Measurements from ENCODE around the gene EPHX1.

Gene EPHX1

DNA sequence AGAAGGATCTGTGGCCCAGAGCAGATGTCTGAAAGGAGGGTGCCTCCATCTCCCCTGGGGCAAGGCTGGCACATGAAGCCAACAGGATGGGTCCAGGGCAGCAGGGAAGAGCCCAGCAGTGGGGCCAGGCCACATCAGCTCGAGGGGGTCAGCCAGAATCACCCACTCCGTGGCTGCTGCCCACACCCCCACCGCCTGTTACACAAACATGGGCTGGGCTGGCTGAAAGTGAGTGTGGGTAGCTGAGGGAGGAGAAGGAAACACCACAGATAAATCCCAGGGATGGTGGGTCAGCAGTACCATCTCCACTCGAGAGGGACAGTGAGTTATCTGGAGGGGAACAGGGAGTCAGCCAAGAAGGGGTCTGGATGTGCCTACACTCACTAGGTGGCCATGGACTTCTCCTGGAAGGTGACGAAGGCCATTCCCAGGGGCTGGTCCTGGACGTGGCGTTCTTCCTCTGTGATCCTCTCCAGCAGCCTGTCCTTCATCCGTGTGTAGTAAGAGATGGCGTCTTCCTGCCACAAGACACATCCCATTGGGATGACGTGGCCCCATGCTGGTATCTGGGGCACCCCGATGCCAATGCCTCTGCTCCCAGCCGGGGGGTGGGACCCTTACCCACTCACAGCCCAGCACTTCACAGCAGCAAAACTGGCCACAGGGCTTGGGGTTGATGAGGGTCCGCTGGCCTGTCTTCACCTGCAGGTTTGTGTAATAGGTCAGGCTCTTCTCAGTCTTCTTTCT is 52.1 kb downstream of the EPHX1 start:
- DNase-seq (ENCODE audit: low read depth in 2 of 2) = no peak

DNA sequence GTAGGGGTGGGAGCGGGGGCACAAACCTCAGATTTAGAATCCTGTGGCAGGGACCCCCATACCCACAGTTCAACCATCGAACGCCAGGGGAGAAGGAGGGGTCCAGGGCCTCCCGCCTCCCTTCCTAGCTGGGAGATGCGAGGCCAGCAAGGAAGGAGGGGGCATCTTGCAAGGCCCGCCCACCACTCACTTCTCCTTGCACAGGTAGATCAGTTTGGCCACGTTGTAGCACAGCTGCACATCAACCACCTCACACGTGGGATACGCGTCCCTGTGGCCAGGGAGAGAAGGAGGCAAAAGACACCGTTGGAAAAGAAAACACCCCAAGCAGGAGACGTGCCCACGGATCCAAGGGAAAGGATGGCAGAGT is 52.6 kb downstream of the EPHX1 start:
- DNase-seq (ENCODE audit: low read depth in 2 of 2) = no peak

DNA sequence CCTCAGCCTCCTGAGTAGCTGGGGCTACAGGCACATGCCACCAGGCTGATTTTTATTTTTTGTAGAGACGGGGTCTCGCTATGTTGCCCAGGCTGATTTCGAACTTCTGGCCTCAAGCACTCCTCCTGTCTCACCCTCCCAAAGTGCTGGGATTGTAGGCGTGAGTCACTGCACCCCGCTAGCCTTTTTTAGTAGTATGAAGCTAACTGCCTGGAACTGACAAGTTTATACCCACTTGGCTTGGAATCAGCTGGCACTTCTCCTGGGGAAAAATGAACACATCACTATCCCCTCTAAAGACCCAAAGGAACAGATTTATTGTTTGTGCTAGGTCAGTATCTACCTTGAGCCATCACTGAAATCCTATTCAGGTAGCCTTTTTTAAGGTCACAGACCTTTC is 53.2 kb downstream of the EPHX1 start:
- no peak for DNase-seq (ENCODE audit: low read depth in 2 of 2)

DNA sequence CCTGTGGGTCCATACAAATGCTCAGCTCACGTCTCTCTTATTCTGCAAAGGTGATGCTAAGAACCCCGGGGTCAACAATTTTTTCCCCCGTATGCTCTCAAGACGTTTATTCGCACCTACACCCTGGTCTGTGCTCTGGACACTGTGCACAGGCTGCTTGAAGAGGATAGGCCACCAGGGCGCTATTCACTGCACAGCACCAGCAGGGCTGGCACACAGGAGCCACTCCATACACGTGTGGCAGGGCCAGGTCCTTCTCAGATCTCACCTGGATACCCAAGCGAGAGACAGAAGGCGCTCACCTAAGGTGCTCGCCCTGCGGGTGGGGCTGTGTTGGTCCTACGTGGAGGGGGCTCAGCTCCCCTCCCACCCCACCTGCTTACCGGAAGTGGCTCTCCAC is 55.6 kb downstream of the EPHX1 start:
- DNase-seq (ENCODE audit: low read depth in 2 of 2) = no peak

DNA sequence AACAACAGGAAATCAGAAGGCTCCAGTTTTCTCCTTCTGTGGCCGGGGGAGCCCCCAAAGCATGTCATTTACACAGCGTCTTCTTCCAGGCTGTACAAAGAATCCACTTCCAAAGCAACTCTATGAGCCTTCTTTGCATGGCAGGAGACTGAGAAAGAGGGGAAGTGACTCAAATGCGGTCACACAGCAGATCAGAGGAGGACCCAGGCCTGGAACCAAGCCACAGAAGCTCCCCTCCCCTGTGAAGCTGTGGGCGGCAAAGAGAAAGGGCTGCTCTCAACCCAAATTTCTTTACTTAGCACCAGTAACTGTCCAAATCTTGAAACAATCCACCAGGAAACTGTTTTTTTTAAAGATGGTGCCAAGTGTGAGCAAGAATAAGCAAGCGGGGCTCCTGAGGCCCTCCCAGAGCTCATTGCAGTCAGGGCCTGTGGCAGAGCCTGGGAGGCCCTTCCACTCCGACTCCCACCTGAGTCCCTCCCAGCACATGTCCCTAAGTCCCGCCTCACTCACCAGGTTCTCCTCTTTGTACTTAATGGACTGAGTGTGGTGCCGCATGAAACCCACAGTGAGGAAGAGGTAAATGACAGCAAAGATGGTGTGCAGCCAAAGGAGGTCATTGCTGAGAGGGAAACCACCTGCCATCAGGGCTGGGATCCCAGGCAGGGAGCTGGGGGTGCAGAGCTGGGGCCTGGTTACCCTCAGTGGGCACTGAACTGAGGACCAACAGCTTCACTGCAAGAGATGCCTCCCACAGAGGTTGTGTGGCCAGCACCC is 56.3 kb downstream of the EPHX1 start:
- peak; percentile 60 to 66 for DNase-seq (ENCODE audit: low read depth in 2 of 2)

DNA sequence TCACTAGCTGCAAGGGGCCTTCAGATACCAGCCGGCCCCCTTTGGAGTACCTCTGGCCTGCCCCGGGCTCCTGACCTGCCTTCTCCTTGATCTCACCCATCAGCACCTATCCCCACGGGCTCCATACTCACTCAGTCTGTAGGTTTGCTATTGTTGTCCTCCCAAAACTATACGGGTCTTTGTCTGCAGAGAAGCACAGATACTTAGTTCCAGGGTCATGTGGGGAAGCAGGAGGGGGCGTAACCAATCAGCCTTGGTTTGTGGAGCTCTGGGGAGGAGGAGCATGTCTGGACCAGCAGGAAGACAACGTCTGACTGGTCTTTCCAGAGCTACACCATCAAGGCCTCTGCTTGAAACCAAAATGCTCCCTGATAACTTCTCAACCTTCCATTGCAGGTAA is 57.1 kb downstream of the EPHX1 start:
- DNase-seq (ENCODE audit: low read depth in 2 of 2) = no peak

DNA sequence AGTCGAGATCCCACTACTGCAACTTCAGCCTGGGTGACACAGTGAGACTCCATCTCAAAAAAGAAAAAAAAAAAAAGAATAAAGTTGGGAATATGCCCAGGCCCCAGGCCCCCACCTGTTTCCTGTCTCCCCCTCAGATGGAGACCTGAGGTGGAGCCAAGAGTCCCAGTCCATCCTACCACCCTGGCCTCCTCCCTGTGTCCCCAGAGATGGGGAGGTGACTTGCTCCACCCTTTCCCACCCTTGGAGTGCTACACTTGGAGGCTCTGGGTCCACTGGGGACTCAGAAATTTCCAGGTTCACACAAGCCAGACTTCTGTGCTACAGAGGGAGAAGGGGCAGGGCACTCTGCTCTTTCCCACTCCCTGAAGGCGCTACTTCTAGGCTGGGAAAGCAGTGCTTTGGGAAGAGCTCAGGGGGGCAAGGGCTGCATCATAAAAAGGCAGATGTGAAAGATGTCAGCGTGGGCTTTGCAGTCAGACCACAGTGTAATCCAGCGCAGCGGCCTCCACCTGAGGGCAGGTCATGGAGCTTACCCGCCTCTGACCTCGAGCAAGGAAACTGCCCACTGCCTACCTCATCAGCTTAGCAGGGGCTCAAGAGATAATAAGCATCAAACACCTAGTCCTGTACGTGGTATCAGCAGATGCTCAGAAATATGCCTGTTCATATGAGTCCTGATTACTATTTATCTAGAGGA is 58.9 kb downstream of the EPHX1 start:
- no peak for DNase-seq (ENCODE audit: low read depth in 2 of 2)

DNA sequence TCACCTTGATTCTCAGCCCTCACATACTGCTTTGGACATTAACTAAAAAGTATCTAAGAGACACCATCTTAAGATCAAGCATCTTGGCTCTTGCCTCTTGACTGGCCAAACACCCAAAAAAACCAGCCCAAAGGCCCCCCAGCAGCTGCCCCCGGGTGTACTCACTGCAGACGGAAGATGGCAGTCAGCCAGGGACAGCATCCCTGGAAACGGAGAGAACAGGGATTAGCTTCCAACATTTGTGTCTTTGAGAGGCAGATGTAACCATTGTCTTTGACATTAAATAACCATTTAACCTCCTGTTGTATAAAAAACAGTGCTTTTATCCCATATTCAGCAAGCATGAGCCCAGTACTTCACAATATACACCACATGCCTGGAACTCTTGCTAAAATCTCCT is 61.0 kb downstream of the EPHX1 start:
- DNase-seq (ENCODE audit: low read depth in 2 of 2) = no peak

DNA sequence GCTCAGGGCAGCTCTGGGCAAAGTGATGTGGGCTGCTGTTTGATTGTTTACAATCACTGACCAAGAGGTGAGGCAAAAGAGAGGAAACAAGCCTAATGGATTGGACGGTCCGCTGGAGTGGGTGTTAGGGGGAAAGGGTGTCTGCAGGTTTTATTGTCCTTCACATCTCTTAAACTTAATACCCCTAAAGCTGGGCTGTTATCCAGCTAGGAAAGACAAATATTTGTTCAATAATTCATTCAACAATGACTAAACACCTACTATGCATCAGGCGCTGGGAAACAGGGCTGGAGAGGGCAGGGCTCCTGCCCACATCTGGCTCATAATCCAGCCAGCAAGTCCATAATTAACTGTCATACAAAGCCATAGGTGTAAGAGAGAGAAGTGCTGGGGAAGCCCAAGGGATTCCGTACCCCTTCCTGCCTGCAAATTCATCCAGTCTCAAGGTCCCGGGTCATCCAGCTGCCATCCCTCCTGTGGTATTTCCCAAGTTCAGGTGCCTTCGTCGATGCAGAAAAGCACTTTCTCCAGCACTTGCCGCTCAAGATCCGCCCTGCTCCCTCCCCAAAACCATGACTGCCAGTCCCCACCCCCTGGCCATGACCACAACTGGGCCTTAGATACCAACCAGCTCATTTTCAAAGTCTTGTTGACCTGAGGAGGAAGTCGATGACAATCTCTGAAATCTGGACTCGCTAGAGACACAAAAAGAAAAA is 61.6 kb downstream of the EPHX1 start:
- DNase-seq (ENCODE audit: low read depth in 2 of 2) = no peak

DNA sequence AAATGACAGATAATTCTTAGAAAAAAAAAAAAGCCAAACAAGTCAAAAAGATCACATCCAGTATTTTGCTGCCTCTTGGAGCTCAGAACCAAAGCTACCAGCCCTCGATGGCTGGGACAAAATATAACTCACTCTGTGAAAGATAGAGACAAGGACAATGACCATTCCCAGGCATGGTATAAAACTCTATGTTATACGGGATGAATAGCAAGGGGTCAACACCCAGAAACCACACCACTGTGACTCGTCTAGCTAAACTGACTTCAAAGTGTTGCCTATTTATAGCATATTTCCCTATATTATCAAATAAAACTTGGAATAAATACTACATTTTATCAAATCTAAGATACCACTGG is 62.1 kb downstream of the EPHX1 start:
- no peak for DNase-seq (ENCODE audit: low read depth in 2 of 2)

DNA sequence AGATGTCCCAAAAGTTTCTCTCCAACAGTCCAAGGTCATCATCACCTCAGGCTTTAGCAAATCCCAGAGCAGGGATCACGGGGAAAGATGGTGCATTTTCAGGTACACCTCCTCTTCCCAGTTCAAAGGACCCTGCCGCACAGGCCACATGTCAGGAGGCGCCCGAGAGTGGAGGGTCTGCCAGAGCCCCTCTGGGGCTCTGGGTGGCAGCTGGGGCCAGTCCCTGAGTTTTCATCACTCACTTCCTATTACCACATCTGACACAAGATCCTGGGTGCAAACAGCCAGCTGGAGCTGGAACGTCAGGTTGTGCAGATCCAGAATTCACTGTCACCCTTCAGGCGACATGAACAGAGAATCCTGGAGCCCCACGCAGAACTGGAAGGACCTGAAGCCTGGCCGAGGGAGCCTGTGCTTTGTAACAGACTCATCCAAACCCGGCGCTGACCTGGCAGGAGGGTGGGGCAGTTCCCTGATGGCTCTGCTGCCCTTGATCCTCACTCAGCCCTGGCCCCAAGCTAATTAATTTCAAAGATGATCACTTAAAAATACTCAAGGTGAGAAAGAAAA is 63.4 kb downstream of the EPHX1 start:
- DNase-seq (ENCODE audit: low read depth in 2 of 2) = no peak

DNA sequence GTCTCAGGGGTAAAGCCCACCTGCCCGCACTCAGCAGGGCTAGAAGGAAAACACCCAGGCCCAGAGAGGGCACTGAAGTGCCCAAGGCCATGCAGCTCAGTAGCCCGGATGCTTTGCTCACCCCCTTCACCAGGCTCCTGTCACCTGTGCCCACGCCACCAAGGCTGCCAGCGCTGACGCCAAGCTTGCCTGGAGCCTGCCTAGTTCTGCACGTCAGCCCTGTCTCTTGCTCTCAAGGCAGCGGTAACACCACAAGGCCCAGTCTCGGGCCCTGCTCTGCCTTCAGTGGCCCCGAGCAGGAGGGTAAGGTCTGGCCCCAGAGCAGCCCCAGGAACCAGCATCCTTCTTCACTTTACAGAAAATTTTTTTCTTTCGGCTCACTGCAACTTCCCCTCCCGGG is 64.5 kb downstream of the EPHX1 start:
- DNase-seq (ENCODE audit: low read depth in 2 of 2) = no peak

DNA sequence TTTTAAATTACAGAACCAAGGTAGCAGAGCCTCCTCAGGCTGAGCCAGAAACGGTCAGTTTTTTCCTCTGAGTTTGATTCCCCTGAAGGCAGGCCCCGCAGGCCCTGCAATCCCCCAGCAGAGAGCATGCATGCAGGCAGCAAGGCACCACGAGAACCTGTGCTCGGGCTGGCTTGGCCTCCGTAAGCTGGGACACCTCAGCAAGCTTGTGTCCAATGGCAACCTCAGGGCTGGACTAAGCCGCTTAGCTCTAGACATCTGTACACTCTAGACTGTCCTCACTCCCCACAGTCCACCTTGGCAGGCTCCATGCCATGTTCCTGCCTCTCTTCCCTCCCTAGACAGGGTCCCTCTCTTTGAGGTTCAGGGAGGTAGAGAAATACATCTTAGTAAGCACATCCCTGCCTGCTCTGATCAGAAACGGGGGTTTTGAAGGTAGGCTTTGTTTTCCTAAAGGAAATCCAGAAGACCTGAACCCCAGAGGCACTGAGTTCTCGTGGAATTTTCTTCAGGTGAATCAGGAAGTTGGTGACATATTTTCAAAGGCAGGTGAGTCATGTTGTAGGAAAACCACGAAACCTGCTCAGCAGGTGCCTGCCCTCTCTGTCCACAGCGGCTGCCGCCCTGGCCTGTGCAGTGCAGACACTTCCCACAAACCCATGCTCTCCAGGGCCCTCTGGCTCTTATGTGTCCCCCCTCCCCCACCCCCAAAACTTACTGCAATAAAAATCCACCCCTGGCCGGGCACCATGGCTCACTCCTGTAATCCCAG is 65.3 kb downstream of the EPHX1 start:
- no peak for DNase-seq (ENCODE audit: low read depth in 2 of 2)

DNA sequence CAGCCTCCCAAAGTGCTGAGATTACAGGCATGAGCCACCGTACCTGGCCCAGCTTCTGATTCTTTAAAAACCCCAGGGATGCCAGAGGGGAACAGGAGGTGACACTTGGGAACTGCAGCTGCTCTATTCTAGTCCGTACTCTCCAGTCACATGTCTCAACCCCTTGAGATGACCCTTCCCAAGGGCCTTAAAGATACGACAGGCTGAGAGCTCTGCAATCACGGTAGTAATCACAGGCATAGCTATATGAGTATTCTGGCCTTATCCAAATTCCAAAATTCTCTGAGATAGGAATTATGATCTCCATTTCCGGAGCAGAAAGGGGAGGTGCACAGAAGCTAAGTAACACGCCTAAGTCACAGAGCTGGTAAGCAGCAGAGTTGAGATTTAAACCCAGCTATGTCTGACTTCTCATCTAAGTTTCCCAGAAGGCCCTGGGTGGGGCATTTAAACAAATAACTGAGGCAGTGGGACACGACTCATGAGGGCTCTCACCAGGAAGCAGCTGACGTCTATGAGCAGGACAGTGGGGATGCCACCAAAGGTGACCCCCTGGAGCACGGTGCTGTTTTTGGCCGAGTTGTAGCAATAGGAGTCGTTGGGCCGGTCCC is 67.1 kb downstream of the EPHX1 start:
- no peak for DNase-seq (ENCODE audit: low read depth in 2 of 2)

DNA sequence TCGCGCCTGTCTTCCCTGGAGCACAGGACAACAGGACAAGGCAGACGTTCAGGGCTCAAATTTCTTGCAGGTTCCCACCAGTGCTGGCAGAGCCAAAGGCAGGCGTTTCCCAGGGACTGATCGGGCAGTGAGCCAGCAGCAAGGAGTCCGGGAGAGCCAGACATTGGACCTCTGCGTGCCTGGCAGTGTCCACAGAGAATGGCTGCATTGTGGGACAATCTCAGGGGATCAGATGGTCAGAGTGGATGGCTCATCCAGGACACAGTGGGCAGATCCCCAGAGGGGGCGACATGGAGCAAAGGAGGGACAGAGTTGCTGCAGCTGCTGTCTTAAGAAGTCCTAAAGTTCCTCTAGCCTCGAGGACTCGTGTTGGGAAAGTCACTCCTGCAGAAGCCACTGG is 67.7 kb downstream of the EPHX1 start:
- DNase-seq (ENCODE audit: low read depth in 2 of 2) = no peak

DNA sequence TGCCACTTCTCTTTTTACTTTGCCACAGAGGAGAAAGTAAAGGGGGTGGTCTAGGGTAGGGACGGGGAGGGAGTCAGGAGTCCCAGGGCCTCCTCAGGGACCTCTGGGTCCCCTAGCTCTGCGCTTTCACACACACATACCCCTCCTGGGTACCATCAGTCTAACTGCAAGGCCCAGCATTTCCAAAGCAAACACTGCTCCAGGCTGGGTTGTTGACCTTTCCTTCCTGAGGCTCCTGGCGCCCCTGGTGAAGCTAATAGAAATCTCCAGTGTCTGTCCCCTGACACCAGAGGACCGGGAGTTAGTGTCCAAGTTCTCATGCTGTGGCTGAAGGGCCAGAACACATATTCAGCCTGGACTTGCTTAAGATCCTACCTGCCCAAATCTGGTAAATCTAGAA is 68.4 kb downstream of the EPHX1 start:
- no peak for DNase-seq (ENCODE audit: low read depth in 2 of 2)

DNA sequence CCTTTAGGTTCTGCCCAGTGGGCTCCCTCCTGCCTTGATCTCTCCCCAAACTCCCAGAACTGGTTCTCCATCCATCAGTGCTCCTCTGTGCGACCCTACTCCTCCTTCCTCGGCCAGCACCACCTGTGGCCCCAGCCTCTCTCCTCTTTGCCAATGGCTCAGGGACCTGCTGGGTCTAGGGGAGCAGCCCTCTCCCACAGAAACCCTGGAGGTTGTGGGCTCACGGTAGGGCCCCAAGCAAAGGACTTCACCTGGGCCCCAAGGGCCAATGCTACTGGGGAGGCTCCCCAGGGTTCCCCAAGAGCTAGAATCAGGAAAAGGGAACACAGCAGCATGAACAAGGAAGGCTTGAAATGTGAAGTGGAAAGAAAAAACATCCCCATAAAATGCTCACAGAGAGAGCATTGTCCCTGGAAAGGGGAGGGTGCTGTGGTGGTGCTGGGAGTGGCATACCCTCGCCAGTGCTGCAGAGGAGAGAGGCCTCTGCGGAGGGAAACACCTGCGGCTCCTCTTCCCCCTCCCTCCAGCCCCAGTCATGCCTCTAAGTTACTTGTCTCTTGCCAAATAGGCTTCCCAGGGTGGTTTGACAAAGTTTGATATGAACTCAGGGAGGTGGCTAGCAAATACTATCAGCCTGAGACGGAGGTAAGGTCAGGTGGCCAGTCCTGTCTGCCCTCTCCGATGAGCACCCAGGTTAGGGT is 69.7 kb downstream of the EPHX1 start:
- no peak for DNase-seq (ENCODE audit: low read depth in 2 of 2)

DNA sequence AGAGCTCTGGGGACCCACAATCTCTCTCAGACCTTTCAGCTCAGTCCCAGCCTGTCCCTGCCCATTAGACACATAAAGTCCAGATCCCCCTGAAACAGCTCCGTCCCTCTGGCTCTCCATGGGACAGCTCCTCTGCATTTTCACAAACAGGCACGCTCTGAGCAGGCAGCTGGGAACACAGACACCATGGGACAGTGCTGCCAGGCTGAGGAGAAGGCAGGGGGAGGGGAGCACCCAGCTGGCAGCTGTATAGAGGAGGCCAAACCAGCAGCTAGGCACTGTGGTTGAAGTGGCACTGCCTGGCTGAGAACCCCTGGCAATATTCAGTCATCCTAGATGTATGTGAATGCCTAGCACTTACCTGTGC is 70.3 kb downstream of the EPHX1 start:
- DNase-seq (ENCODE audit: low read depth in 2 of 2) = no peak

DNA sequence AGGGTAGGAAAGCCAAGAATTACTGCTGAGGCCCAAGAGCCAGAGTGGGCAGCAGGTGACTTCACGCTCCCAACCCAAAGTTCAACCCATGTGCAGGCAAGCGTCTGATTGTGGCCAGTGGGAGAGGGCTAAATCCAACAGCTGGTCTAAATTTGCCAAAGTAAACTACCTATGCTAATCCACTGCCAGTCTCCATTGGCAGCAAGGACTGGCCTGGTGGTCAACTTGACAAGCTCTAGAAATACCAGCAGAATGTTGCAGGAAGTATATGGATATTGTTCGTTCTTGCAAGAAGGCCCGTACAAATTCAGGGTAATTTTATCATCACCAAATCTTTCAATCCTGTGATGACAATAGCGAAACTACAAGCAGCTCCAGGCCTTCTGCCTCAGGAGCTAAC is 70.7 kb downstream of the EPHX1 start:
- no peak for DNase-seq (ENCODE audit: low read depth in 2 of 2)
